Hepatocyte (in vitro differentiated cells): ENCODE measurements around the gene GPC2. TPM values are rescaled to one million over a fixed set of nuclear protein-coding genes. Genes with fewer than 3 reads are reported as not detected.

ENCODE experiments used
- DNase-seq: peaks from one replicate; pipeline ENCODE4 v3.0.0-alpha.2; 2016; ENCODE audit warnings: low spot score
- H2AFZ ChIP-seq: fragments of 200-600 bp; sonication (generic); 2 replicates; pipeline ENCODE4 v1.6.0; 2016; ENCODE audit warnings: antibody characterized with exemption, mild to moderate bottlenecking
- H3K27ac ChIP-seq: fragments of 200-600 bp; sonication (generic); 2 replicates; pipeline ENCODE4 v1.5.1; 2016; ENCODE audit warnings: mild to moderate bottlenecking
- H3K27me3 ChIP-seq: fragments of 200-600 bp; sonication (generic); 2 replicates; pipeline ENCODE4 v1.6.1; 2016
- H3K36me3 ChIP-seq: fragments of 200-600 bp; sonication (generic); replicated peaks from 2 replicates; pipeline ENCODE4 v1.5.1; 2016; ENCODE audit warnings: low read depth; ENCODE audit not compliant: insufficient read depth
- H3K4me1 ChIP-seq: fragments of 200-600 bp; sonication (generic); 2 replicates; pipeline ENCODE4 v1.5.1; 2016; ENCODE audit warnings: mild to moderate bottlenecking, moderate library complexity; ENCODE audit not compliant: insufficient read depth
- H3K4me2 ChIP-seq: fragments of 200-600 bp; sonication (generic); 2 replicates; pipeline ENCODE4 v1.6.0; 2016
- H3K4me3 ChIP-seq: fragments of 200-600 bp; sonication (generic); 2 replicates; pipeline ENCODE4 v1.5.1; 2016; ENCODE audit warnings: mild to moderate bottlenecking
- H3K79me2 ChIP-seq: fragments of 200-600 bp; sonication (generic); 2 replicates; pipeline ENCODE4 v1.6.0; 2017; ENCODE audit warnings: mild to moderate bottlenecking
- H3K9me2 ChIP-seq: fragments of 200-600 bp; sonication (generic); replicated peaks from 2 replicates; pipeline ENCODE4 v1.6.0; 2017; ENCODE audit warnings: mild to moderate bottlenecking; ENCODE audit not compliant: insufficient read depth
- H3K9me3 ChIP-seq: fragments of 200-600 bp; sonication (generic); 2 replicates; pipeline ENCODE4 v1.5.1; 2016; ENCODE audit warnings: low read depth, mild to moderate bottlenecking
- H4K20me1 ChIP-seq: fragments of 200-600 bp; sonication (generic); 2 replicates; pipeline ENCODE4 v1.6.0; 2016; ENCODE audit warnings: mild to moderate bottlenecking; ENCODE audit not compliant: insufficient read depth, poor library complexity, severe bottlenecking
- EZH2 ChIP-seq: fragments of 200-600 bp; sonication (generic); IDR thresholded peaks from 2 replicates; pipeline ENCODE4 v1.6.1; 2016; ENCODE audit warnings: antibody characterized with exemption, mild to moderate bottlenecking, borderline replicate concordance
- EZH2phosphoT487 ChIP-seq: fragments of 200-600 bp; sonication (generic); IDR thresholded peaks from one replicate; pipeline ENCODE4 v1.6.1; 2018; ENCODE audit warnings: antibody characterized with exemption, mild to moderate bottlenecking, low read depth, moderate library complexity; ENCODE audit not compliant: unreplicated experiment, severe bottlenecking
- WGBS: methylation state at CpG from one replicate; pipeline ENCODE4 v1.1.6; 2016; ENCODE audit warnings: low lambda C conversion rate; ENCODE audit errors: missing lambda C conversion rate; 5-methylcytosine and 5-hydroxymethylcytosine counted together
- polyA plus RNA-seq: library from polyadenylated mRNA; unstranded; fragments of >200 nt; fragmentation: Nextera tagmentation; extraction: Ambion mirVana; gene quantifications from 2 replicates; pipeline ENCODE4 v1.2.1, GENCODE V29; 2016
- total RNA-seq: library from RNA; depleted of rRNA; stranded (reverse); fragments of >200 nt; gene quantifications from 2 replicates; pipeline ENCODE4 v1.2.3, GENCODE V29; 2014
- TF ChIP-seq, protein P1 (sequence below): fragments of 200-600 bp; sonication (generic); IDR thresholded peaks from 2 replicates; pipeline ENCODE4 v1.5.1; 2016; ENCODE audit warnings: antibody characterized with exemption, mild to moderate bottlenecking; ENCODE audit not compliant: poor library complexity

Gene GPC2
- total and polyA plus RNA-seq, 2 experiments from 2014 or later = 2.0 to 3.2 TPM

DNA sequence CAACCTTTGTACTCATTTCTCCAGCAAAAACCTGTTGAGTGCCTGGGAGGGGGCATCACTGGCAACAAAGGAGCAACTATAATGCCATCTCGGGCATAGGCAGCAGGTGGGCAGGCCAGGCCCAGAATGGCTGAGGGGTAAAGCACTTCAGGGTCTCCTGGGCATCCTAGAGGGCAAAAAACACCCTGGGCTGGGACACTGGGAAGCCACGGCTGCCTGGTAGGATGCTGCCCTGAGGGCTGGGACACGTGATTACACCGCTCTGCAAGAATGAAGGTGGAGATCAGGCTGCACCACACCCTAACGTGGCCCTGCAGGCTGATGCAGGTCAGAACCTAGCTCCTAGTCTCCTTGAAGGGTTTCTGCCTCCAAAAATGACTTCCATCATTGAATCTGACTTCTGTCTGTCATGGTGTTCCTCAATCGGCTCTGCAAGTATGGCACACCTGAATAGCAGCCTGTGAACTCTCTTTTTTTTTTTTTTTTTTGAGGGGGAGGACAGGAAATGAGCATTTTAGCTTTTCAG lies 14.1 kb downstream of the GPC2 start:
- Histone ChIP-seq H3K9me2 (no peaks in the 10 kb centered on the region), H3K4me1 (peaks cover 9% of the 10 kb centered on the region), H3K4me2 (no peak overlapping the region), H3K27ac (no peak overlapping the region), H3K4me3 (no peak overlapping the region), H2AFZ (no peak overlapping the region), H3K27me3 (peaks cover 3% of the 10 kb centered on the region), H4K20me1 (no peaks in the 10 kb centered on the region), H3K36me3 (no peaks in the 10 kb centered on the region), H3K9me3 (no peaks in the 10 kb centered on the region), H3K79me2 (peaks cover 3% of the 10 kb centered on the region)
- 52% methylated on average over 6 of the region's 6 CpGs for WGBS
- no peak for TF ChIP-seq EZH2
- no peak for TF ChIP-seq EZH2phosphoT487
- TF ChIP-seq, protein P1, sequence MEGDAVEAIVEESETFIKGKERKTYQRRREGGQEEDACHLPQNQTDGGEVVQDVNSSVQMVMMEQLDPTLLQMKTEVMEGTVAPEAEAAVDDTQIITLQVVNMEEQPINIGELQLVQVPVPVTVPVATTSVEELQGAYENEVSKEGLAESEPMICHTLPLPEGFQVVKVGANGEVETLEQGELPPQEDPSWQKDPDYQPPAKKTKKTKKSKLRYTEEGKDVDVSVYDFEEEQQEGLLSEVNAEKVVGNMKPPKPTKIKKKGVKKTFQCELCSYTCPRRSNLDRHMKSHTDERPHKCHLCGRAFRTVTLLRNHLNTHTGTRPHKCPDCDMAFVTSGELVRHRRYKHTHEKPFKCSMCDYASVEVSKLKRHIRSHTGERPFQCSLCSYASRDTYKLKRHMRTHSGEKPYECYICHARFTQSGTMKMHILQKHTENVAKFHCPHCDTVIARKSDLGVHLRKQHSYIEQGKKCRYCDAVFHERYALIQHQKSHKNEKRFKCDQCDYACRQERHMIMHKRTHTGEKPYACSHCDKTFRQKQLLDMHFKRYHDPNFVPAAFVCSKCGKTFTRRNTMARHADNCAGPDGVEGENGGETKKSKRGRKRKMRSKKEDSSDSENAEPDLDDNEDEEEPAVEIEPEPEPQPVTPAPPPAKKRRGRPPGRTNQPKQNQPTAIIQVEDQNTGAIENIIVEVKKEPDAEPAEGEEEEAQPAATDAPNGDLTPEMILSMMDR = no peak
- DNase-seq = peak; percentile 51

DNA sequence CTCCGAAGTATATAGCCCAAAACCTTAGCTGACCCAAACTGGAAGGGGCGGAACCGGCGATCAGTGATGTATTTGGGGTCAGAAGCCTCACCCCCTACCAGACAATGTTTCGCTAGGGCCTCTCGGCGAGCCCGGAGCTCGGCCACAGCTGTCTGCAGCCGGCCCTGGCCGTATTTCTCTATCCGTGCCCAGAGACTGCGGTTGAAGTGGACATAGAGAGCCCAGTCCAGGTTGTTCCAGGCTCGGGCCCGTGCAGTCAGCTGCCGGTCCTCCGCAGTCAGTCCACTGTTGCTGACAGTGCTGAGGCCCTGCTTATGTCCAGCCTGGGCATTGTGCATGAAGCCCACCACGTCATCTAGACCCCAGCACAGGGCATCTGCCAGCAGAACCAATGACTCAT lies 17.1 kb downstream of the GPC2 start:
- Histone ChIP-seq H3K4me3 (no peak overlapping the region), H3K27me3 (no peaks in the 10 kb centered on the region), H3K4me1 (peaks cover 11% of the 10 kb centered on the region), H3K79me2 (peaks cover 12% of the 10 kb centered on the region), H3K4me2 (no peak overlapping the region), H4K20me1 (no peaks in the 10 kb centered on the region), H3K9me3 (no peaks in the 10 kb centered on the region), H3K36me3 (no peaks in the 10 kb centered on the region), H2AFZ (no peak overlapping the region), H3K9me2 (no peaks in the 10 kb centered on the region), H3K27ac (no peak overlapping the region)
- TF ChIP-seq EZH2 (no peak), EZH2phosphoT487 (no peak)
- TF ChIP-seq, protein P1 = no peak
- WGBS = 96% methylated on average over 18 of the region's 18 CpGs
- DNase-seq = no peak

DNA sequence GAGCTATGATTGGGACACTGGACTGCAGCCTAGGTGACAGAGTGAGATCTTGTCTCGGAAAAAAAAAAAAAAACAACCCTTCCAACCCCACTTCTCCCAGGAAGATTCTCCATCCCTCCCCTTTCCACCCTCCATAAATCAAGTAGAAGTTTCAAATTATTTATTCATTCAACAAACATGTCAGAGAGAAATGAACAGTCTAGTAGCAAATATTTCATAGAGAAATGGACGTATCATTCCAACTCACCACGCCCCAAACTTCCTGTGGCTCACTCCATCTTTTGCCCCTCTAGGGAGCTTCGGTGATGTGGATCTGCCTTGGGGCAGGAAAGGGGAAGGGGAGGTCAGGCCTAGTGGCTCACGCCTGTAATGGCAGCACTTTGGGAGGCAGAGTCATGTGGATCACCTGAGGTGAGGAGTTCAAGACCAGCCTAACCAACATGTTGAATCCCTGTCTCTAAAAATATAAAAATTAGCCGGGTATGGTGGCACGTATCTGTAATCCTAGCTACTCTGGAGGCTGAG lies 18.0 kb downstream of the GPC2 start:
- no peaks in the 10 kb centered on the region for H3K27me3 ChIP-seq
- TF ChIP-seq EZH2 (no peak), EZH2phosphoT487 (no peak)
- TF ChIP-seq, protein P1 = no peak
- H2AFZ ChIP-seq = peak overlapping the region; percentile 80
- H3K4me1 ChIP-seq = peaks cover 11% of the 10 kb centered on the region
- 90% methylated on average over 7 of the region's 7 CpGs for WGBS
- H3K36me3 ChIP-seq = no peaks in the 10 kb centered on the region
- no peaks in the 10 kb centered on the region for H4K20me1 ChIP-seq
- H3K79me2 ChIP-seq = peaks cover 12% of the 10 kb centered on the region
- H3K27ac ChIP-seq = peak overlapping the region; percentile 79
- H3K9me3 ChIP-seq = no peaks in the 10 kb centered on the region
- peak overlapping the region; percentile 96 for H3K4me3 ChIP-seq
- no peak for DNase-seq
- H3K9me2 ChIP-seq = no peaks in the 10 kb centered on the region
- H3K4me2 ChIP-seq = peak overlapping the region; percentile 100
